ENCODE results near the gene STRAP. TPM values are rescaled to one million over a fixed set of nuclear protein-coding genes. Genes with fewer than 3 reads are reported as not detected.

Gene STRAP
- total and polyA plus RNA-seq, 9 of the 15 experiments (the other 6 are each of a cell fraction or from before 2014, with no cell fraction given): 58.5 to 134 (median 89.5) TPM

DNA sequence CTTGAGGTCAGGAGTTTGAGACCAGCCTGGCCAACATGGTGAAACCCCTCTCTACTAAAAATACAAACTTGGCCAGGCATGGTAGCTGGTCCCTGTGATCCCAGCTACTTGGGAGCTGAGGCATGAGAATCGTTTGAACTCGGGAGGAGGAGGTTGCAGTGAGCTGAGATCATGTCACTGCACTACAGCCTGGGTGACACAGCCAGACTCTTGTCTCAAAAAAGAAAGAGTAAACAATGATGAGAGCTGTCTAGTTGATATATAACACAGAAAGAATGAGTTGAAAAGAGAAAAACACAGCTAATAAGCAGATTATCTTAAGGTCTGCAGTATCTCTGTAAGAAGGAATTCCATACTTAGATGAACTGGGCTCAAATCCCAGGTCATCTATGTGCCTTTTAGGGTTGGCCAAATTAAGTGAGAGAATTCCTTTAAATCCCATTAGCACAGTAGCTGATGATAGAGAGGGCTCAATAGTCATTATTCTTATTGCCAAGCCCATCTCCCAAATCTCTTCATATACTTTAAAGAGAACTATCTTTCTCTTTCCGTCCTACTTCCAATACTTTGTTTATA is 31.1 kb upstream of the STRAP start:
- Histone ChIP-seq H3K27ac (ENCODE audit: extremely low read depth, low read depth, low read length) (no peak overlapping the region), H3K9me3 (replicated peaks; ENCODE audit: control insufficient read depth, insufficient read depth, low read depth, low read length) (no peaks in the 10 kb centered on the region), H2AFZ (ENCODE audit: low read depth, low read length) (no peak overlapping the region), H3K9me1 (ENCODE audit: control insufficient read depth, insufficient read depth, low read length) (no peaks in the 10 kb centered on the region), H4K20me1 (replicated peaks; ENCODE audit: control insufficient read depth, insufficient read depth, low read length) (no peaks in the 10 kb centered on the region), H3K27me3 (ENCODE audit: control insufficient read depth in 2 of 2, insufficient read depth in 2 of 2, low read length in 2 of 2) (no peaks in the 10 kb centered on the region), H3K79me2 (ENCODE audit: control insufficient read depth, insufficient read depth, low read length) (no peaks in the 10 kb centered on the region), H3K4me2 (ENCODE audit: insufficient read depth, low read length) (no peak overlapping the region), H3K9ac (ENCODE audit: insufficient read depth in 1 of 2, low read depth in 2 of 2, low read length in 2 of 2) (no peak overlapping the region), H3K4me1 (replicated peaks in 1 of 2; ENCODE audit: control insufficient read depth in 2 of 2, insufficient read depth in 2 of 2, low read length in 2 of 2) (no peaks in the 10 kb centered on the region), H3K36me3 (ENCODE audit: control insufficient read depth, insufficient read depth, low read length) (no peaks in the 10 kb centered on the region), H3K4me3 (no peak overlapping the region)
- DNase-seq (ENCODE audit: extremely low read depth in 1 of 4, low spot score in 3 of 4) (no peak), ATAC-seq (no peak), FAIRE-seq (no peak)
- CTCF ChIA-PET (ENCODE audit: low intra/inter-chr PET ratio): no interaction called here
- POLR2A ChIA-PET: interaction anchor here (1.1 kb wide), 1 partner anchor 31 kb away, joined by 6 read pairs; the partner anchor contains the start of gene STRAP
- WGBS (ENCODE audit: insufficient coverage, low coverage, missing lambda C conversion rate): 0% methylated on average over 3 of the region's 3 CpGs
- intact Hi-C loops (cut with micrococcal nuclease): no loop called here
- in situ Hi-C loops (cut with MboI): loop anchor here (10.0 kb wide), 1 partner anchor 576 kb away; no protein-coding TSS in a partner anchor
- BruUV-seq (replicated peaks): no TSS peak
- TF ChIP-seq HIVEP1 (CRISPR knock-in tag; IDR thresholded peaks at IDR 0.05) (no peak), KAT2B (IDR thresholded peaks at IDR 0.05; ENCODE audit: low read depth, low read length) (no peak), SMARCB1 (IDR thresholded peaks at IDR 0.05; ENCODE audit: insufficient read length, low read depth) (no peak), MYNN (IDR thresholded peaks at IDR 0.05) (no peak), MYNN (CRISPR knock-in tag; IDR thresholded peaks at IDR 0.05) (no peak), ZFPM2 (CRISPR knock-in tag; IDR thresholded peaks at IDR 0.05) (no peak), BDP1 (IDR thresholded peaks at IDR 0.05; ENCODE audit: insufficient read depth, insufficient read length) (no peak), RUNX1 (IDR thresholded peaks at IDR 0.05; ENCODE audit: low read depth) (no peak), ZNF41 (CRISPR knock-in tag; conservative IDR thresholded peaks at IDR 0.05) (no peak), ELF1 (tag; IDR thresholded peaks at IDR 0.05) (no peak), FIP1L1 (IDR thresholded peaks at IDR 0.05; ENCODE audit: low read depth, low read length, poor library complexity, severe bottlenecking) (no peak), ZNF263 (CRISPR knock-in tag; IDR thresholded peaks at IDR 0.05; ENCODE audit: borderline replicate concordance) (no peak), MBD2 (IDR thresholded peaks at IDR 0.05; ENCODE audit: borderline replicate concordance, low read depth) (no peak), MYBL2 (IDR thresholded peaks at IDR 0.05; ENCODE audit: low read depth) (no peak), MYBL2 (CRISPR knock-in tag; IDR thresholded peaks at IDR 0.05; ENCODE audit: borderline replicate concordance) (no peak), ZNF239 (CRISPR knock-in tag; IDR thresholded peaks at IDR 0.05) (no peak), SAFB2 (IDR thresholded peaks at IDR 0.05; ENCODE audit: borderline replicate concordance, low read depth, low read length, severe bottlenecking) (no peak)
- TF ChIP-seq, protein P1, sequence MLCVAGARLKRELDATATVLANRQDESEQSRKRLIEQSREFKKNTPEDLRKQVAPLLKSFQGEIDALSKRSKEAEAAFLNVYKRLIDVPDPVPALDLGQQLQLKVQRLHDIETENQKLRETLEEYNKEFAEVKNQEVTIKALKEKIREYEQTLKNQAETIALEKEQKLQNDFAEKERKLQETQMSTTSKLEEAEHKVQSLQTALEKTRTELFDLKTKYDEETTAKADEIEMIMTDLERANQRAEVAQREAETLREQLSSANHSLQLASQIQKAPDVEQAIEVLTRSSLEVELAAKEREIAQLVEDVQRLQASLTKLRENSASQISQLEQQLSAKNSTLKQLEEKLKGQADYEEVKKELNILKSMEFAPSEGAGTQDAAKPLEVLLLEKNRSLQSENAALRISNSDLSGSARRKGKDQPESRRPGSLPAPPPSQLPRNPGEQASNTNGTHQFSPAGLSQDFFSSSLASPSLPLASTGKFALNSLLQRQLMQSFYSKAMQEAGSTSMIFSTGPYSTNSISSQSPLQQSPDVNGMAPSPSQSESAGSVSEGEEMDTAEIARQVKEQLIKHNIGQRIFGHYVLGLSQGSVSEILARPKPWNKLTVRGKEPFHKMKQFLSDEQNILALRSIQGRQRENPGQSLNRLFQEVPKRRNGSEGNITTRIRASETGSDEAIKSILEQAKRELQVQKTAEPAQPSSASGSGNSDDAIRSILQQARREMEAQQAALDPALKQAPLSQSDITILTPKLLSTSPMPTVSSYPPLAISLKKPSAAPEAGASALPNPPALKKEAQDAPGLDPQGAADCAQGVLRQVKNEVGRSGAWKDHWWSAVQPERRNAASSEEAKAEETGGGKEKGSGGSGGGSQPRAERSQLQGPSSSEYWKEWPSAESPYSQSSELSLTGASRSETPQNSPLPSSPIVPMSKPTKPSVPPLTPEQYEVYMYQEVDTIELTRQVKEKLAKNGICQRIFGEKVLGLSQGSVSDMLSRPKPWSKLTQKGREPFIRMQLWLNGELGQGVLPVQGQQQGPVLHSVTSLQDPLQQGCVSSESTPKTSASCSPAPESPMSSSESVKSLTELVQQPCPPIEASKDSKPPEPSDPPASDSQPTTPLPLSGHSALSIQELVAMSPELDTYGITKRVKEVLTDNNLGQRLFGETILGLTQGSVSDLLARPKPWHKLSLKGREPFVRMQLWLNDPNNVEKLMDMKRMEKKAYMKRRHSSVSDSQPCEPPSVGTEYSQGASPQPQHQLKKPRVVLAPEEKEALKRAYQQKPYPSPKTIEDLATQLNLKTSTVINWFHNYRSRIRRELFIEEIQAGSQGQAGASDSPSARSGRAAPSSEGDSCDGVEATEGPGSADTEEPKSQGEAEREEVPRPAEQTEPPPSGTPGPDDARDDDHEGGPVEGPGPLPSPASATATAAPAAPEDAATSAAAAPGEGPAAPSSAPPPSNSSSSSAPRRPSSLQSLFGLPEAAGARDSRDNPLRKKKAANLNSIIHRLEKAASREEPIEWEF (CRISPR knock-in tag; IDR thresholded peaks at IDR 0.05): no peak
- TF ChIP-seq, protein P2, sequence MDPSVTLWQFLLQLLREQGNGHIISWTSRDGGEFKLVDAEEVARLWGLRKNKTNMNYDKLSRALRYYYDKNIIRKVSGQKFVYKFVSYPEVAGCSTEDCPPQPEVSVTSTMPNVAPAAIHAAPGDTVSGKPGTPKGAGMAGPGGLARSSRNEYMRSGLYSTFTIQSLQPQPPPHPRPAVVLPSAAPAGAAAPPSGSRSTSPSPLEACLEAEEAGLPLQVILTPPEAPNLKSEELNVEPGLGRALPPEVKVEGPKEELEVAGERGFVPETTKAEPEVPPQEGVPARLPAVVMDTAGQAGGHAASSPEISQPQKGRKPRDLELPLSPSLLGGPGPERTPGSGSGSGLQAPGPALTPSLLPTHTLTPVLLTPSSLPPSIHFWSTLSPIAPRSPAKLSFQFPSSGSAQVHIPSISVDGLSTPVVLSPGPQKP (CRISPR knock-in tag; IDR thresholded peaks at IDR 0.05): no peak
